HG03064 (cell line): ENCODE results near the gene ZYX.
"Not testable (repeated sequence)": the region's sequence is repeated elsewhere in the genome, so short reads cannot be mapped to it uniquely, and the experiment has no call there.

Source experiments
- ATAC-seq: cut with Tn5 transposase; IDR thresholded peaks from one replicate; pipeline ENCODE4 v1.9.1; 2021; ENCODE audit warnings: low read depth; ENCODE audit not compliant: unreplicated experiment

The ZYX gene

DNA sequence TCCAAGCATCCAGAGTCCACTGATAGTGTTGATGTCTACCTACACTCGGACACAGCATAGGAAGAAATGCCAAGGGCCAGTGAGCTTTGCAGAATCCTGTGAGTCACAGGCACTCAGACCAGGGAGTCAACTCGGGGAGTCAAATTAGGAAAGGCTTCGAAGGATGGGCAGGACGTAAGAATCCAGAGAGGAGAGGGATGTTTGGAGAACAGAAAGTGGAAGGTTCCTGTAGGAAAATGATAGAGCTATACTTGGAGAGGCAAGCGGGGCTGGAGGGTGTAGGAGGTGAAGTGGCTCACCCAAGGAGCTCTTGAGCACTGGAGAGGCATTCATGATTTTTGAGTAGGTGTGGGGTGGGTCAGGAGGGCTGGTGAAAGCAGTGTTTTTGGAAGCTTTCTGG is 3.0 kb downstream of the ZYX start:
- no peak for ATAC-seq

DNA sequence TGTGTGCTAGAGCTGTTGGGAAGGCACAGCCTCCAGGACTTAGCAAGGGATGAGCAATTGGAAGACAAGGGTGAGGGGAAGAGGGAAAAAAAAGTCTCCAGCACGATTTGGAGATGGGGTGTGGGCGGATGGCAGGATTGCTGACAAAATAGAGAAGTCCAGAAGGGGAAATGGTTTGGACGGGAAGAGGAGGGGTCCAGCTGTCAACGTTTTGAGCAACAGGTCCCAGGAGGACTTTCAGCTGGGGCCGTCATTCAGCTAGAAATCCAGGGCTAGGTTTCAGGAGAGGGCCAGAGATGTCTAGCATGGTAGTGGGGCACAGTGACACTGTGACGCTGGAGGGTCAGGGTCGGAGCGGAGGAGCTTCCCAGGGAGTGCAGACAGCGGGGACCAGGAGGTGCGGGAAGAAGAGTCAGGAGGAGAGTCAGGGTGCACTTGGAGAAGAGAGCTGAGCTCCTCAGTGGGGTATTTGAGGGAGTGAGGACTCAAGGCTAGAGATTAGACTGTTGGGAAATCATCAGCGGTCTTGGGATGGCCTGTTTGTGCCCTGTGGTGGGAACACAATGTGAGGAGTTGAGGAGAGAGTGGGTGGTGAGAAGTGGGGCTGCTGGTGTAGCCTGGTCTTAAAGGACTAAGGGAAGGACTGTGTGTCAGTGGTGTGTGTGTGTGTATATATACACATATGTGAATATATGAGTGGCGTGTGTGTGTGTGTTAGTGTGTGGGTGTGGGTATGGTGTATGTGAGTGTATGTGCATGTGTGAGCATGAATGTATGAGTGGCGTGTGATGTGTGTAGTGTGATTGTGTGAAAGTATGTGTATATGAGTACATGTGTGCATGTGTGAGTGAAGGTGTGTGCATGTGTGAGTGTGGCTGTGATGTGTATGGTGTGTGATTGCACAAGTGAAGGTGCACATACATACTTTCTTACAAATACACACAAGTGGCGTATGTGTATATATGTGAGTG is 3.8 kb downstream of the ZYX start:
- ATAC-seq: no peak

DNA sequence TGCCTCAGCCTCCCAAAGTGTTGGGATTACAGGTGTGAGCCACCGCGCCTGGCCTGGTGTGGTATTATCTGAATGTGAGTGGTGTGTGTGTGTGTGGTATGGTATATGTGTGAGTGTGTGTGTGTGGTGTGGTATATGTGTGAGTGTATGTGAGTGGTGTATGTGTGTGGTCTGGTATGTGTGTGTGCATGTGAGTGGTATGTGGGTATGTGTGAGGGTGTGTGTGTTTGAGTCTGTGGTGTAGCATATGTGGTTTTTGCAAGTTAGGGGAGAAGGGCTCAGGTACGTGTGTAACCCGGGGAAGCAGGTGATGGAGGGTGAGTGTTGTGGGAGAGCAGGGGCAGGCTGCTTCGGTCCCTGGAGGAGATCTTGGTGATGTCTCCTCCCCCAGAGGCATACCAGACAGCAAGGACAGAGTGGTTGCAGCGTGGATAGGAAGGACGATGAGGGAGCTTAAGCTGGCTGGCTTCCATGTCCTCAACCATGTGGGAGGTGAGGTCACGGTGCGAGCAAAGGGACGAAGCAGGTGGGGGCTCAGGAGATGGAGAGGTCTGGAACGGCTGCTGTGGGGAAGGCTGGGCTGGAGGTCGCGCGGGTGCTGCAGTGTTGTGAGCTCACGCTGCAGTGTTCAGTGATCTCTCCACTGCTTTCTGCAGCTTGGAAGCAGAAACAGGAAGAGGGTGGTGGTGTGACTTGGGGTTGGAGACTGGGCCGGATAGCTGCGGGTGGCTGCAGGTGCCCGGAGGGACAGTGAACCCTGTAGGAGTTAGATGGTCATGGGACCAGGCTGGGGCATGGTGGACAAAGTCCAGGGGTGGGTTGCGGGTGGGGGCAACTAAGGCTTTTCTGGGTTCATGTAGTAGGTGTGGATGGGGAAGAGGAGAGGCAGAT is 5.0 kb downstream of the ZYX start:
- ATAC-seq: no peak

DNA sequence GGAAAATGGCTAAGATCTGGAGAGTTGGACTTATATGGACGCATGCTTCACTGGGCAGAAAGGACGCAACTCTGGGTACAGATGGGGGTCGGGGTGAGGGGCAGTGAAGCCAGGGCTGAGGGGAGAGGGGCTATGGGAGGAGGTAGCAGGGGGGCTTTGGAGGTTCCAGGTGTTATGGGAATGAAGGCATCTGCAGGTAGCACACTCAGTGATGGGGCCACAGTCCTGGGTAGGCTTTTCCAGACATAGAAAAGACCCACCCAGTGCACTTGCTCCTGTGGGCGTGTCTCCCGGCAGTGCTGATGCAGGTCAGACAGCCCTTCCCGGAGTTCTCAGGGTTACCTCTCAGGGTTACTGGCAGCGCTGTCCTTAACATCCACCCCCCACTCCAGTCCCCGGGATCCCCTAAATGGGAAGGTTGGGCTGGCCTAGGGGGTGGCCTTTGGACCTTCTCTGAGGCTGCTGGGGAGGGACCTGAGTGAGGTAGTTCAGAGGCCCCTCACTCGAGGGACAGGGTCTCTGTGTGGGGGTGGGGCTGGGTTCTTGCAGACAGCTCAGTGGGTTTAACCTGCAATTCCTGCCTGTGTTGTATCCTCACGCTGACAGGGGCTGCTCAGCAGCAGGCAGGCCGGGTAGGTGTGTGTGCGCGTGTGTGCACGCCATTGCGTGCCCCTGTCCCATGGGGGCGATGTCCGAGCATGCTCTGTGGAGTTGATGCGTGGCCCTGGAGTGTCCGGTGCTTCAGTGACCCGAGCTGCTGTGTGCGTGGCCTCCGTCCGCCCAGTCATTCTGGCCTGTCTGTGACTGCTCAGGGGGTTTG is 6.2 kb downstream of the ZYX start:
- ATAC-seq: no peak

DNA sequence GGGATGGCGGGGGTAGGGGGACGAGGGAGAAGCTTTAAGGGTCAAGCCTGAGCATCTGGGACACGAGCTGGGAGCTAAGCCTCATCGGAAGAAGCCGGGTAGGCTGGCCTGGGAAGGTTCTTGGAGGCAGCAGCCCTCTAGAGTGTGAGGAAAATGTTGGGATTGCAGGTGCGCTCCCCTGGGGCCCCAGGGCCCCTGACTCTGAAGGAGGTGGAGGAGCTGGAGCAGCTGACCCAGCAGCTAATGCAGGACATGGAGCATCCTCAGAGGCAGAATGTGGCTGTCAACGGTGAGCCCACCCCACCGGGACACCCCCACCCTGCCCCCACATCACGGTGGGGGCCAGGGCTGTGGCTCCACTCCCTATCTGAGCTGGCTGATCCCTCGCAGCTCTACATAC is 6.9 kb downstream of the ZYX start:
- ATAC-seq: no peak

DNA sequence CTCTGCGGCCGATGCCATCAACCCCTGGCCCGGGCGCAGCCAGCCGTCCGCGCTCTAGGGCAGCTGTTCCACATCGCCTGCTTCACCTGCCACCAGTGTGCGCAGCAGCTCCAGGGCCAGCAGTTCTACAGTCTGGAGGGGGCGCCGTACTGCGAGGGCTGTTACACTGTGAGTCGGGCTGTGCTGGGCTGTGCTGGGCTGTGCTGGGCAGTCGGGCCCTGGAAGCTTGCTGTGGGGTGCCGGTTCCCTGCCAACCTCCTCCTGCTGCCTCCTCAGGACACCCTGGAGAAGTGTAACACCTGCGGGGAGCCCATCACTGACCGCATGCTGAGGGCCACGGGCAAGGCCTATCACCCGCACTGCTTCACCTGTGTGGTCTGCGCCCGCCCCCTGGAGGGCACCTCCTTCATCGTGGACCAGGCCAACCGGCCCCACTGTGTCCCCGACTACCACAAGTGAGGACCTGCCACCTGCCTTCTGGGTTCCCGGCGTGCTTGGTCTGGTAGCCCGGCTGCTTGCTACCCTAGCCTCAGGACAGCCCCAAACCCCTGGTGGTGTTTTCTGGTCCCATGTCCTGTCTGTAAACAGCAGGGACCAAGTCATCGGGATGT is 7.5 kb downstream of the ZYX start:
- no peak for ATAC-seq

DNA sequence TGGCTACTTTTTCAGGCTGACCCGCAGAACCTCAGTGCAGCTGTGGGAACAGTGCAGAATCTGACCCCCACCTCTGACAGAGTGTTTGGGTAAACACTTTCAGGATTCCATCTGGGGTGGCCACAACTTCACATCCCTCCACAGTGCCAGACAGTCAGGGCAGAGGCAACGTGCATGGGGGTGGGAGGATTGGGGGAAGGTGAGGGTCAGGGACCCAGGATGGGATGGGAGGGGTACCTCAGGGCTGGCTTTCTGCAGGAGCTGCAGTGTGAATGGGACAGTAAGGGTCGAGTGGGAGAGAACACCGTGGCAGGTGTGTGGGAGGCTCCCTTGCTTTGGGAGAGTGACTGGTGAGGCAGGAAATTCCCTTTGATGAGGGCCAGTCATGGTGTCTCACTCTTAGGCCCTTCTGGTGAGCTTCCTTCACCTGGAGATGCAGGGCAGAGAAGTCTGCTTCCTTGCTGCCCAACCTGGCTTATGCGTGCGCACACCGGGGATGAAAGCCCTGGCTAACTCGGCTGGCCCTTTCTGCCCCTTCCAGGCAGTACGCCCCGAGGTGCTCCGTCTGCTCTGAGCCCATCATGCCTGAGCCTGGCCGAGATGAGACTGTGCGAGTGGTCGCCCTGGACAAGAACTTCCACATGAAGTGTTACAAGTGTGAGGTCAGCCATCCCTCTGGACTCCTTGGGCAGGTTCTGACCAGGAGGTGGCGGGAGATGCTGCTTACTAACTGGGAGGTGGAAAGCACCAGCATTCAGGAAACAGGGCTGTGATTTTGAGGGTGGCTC is 8.4 kb downstream of the ZYX start:
- ATAC-seq: no peak

DNA sequence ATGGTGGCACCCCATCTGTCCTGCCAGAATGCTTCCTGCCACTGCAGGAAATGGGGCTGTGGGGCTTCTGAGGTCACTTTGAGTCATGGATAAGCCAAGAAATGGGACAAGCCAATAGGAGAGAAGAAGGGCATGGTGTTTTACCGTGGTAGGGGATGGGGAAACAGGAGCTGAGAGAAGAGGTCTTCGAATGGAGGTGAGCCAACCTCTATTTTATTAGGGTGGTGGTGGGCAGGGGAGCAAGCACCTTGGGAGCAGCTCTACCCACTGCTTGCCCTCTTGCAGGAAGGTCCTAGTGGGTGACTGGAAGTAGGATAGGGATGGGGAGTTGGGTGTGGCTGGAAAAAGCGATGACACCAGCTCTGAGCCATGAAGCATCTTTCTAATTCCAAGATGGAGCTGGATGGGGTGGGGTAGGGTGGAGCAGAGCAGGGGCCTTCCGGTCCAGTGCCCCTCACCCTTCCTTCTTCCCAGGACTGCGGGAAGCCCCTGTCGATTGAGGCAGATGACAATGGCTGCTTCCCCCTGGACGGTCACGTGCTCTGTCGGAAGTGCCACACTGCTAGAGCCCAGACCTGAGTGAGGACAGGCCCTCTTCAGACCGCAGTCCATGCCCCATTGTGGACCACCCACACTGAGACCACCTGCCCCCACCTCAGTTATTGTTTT is 9.1 kb downstream of the ZYX start:
- no peak for ATAC-seq

DNA sequence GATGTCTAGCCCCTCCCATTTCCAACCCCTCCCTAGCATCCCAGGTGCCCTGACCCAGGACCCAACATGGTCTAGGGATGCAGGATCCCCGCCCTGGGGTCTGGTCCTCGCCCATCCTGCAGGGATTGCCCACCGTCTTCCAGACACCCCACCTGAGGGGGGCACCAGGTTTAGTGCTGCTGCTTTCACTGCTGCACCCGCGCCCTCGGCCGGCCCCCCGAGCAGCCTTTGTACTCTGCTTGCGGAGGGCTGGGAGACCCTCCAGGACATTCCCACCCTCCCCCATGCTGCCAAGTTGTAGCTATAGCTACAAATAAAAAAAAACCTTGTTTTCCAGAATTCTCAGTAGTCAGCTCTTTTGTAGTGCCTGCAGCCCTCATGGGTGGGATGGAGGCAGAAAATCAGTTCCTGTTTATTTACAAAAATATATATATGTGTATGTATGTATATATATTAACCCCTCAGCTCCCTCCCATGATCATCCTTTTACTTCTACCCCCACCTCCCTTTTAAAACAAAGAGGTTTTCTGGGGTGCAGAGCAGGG is 9.7 kb downstream of the ZYX start:
- no peak for ATAC-seq

DNA sequence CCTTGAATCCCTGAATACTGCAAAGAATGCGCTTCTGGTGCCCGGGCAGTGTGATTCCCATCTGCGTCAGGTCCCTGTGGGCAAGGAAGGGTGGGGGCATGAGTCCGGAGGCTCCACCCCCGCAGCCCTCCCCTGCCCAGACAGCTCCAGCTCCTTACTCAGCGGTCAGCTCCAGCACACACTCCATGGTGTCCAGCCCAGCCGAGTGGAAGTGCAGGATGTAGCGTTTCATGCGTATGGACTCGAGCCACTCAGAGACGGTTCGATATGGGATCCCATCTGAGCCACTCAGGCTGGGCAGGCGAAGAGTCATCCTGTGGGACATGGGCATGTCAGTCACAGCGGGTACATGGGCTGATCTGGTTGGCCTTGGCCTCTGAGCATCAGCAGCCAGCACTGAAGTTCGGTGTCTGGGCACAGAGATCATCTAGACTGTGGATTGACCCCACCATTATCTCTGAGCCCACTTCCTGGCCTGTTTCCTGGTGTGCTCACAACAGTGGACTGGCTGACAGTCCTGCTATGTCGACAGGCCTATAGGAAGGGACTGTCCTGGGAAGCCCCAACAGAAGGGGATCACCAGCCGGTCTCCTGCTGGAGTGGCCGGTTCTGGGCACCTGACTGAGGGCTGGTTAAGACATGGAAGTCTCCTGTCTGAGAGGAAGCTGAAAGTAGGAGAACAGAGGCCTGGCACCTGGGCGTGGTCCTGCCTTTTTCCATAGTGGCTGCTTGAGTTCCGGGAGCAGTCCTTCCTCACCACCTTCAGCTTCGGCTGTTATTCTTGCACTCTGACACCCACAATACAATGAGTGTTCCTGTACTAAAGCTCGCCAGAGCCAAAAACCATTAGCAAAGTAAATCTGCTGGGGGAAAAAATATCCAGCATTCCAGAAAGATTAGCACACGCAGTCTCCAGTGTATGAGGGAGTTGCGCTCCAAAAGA is 10.6 kb downstream of the ZYX start:
- ATAC-seq: no peak

DNA sequence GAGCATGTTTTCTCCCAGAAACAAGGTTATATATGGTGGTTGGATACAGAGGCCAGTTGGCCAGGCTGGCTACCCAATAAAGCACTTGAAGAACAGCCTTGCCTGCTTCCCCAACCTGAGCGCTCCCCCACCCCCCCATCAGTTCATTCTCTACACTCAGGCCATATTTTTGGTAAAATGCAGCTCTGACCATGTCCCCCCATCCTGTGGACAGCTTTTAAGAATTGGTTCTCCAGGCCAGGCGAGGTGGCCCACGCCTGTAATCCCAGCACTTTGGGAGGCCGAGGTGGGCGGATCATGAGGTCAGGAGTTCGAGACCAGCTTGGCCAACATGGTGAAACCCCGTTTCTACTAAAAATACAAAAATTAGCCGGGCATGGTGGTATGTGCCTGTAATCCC is 11.3 kb downstream of the ZYX start:
- not testable (repeated sequence) for ATAC-seq

DNA sequence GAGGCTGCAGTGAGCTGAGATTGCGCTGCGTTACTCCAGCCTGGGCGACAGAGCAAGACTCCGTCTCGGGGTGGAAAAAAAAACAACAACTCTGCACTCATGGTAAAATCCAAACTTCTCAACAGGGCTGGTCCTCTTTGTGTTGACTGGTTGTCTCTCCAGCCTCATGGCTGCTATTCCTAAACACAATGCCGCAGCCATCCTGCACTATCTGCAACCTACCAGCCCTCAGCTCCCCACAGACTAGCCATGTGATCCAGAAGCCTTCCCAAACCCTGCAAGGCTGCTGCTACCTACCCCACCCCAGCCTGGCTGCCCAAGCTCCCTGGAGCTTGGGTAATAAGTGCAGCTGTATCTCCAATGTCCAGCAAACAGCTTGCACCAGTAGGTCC is 11.7 kb downstream of the ZYX start:
- ATAC-seq: no peak

DNA sequence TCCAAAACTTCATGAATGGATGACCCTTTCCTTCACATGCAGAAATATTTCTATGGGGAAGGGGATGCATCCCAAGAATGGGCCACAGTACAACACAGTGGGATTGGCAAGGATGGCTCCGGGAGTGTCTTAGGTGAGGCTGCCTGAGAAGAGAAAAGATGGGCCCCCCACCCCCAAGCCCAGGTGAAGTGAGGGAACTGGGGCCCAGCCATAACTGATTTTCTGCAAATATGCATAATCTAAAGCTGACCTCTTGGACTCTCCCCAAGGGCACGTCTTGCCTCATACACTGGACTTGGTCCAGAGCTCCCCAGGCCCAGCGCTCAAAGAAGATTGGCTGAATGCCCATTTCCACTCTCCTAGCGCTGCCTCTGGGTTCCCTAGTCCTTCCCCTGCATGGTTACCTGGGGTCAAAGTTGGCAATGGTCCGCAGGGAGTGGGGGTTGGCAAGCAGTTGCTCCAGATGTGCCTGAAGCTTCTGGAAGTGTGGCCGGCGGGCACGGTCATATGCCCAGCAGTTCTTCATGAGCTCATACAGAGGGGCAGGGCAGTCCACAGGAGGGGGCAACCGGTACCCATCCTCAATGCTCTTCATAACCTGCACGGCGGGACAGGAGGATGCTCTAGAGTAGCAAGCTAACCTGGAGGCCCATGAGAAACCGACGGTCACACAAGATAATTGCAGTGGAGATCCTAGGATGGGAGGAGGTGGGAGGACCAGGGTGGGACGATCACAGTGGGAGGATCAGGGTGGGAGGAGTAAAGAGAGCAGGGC is 12.3 kb downstream of the ZYX start:
- ATAC-seq: no peak

DNA sequence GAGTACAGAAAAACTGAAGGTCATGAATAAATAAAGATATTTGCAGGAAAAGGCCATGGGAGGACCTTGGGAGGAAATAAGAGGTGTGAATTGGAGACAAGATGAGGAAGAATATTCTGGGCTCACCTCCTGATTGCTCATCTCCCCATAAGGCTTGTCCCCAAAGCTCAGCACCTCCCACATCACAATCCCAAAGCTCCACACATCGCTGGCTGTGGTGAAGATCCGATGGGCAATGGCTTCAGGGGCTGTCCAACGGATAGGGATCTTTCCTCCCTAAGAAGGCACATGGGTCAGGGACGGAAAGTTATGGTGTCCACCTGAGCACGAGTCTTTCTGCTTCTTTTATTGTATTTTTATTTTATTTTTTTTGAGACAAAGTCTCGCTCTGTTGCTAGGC is 12.9 kb downstream of the ZYX start:
- ATAC-seq: no peak

DNA sequence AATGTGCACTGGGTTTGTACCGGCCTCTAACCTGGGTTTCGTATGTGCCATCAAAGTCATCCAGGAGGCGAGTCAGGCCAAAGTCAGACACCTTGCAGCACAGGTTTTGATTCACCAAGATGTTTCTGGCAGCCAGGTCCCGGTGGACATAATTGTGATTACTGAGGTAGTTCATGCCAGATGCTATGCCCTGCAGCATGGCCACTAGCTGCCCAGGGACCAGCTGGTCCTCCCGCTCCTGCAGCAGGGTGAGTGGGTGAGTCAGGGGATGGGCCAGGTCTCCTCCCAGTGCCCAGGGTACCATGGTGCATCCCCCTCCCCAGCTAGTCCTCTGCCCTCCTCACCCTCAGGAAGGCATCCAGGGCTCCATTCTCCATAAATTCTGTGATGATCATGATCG is 13.6 kb downstream of the ZYX start:
- ATAC-seq: no peak

DNA sequence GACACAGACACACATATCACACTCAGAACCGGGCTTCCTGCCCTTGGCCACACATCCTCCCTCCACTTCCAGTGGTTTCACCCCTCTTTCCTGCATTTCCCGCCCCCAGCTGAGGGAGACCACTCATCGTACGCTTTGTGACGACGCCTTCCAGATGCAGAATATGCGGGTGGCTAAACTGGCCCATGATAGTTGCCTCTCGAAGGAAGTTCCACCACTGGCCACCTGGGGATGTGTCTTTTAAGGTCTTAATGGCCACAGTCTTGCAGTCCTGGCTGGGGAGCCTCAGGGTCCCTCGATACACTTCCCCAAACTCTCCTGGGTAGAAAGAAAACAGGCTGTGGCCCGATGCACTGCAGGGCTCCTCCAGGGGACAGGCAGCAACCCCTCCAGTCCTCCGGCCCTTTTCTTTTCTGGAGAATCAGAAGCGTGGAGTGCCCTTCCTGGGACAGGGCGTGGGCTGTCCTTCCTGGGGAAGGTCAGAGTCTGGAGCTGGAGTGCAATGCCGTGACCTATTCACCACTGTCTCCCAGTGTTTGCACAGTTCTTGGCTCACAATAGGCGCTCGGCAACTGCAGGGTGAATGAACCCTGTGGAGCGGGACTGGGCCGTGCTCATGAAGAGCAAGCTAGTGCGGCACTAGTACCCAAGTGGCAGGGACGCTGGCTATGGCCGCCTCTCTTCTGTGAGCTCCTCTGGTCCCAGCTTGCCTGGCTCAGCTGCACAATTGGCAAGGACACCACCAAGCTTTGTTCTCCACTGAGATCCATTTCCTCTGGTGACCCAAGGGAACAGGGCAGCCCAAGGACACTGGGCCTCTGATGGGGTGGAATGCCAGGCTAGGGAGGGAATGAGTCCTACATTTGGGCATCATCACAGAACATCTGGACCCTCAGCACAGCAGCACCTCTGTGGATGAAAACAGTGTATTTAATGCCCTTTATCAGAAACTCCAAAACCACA is 14.3 kb downstream of the ZYX start:
- no peak for ATAC-seq
